Central memory CD8-positive, alpha-beta T cell (primary cell): ENCODE data around the gene IL11.
"Not testable (repeated sequence)": the region's sequence is repeated elsewhere in the genome, so short reads cannot be mapped to it uniquely, and the experiment has no call there.

Experiments used
- ATAC-seq: fragments of 150-1000 bp; cut with Tn5 transposase; replicated peaks from 2 replicates; pipeline ENCODE4 v1.10.0; 2022; ENCODE audit warnings: mild to moderate bottlenecking, moderate FRiP score, moderate number of reproducible peaks; ENCODE audit not compliant: poor library complexity, severe bottlenecking; ENCODE audit errors: extremely low read depth
- DNase-seq, 2 donors: peaks; one replicate each; pipeline ENCODE4 v3.0.0; 2021; ENCODE audit warnings: low spot score in 2 of 2
- H3K27ac Mint-ChIP-seq: one replicate; pipeline ENCODE4 v1.8.0; 2022; ENCODE audit warnings: low read depth, mild to moderate bottlenecking, moderate library complexity, mixed read lengths
- H3K27me3 Mint-ChIP-seq: one replicate; pipeline ENCODE4 v1.8.0; 2022; ENCODE audit warnings: mixed read lengths
- H3K36me3 Mint-ChIP-seq: one replicate; pipeline ENCODE4 v1.8.0; 2022; ENCODE audit warnings: mild to moderate bottlenecking, moderate library complexity, mixed read lengths; ENCODE audit not compliant: insufficient read depth
- H3K4me1 Mint-ChIP-seq: one replicate; pipeline ENCODE4 v1.8.0; 2022; ENCODE audit warnings: mixed read lengths
- H3K4me3 Mint-ChIP-seq: one replicate; pipeline ENCODE4 v1.8.0; 2022; ENCODE audit warnings: mild to moderate bottlenecking, moderate library complexity, mixed read lengths
- H3K9me3 Mint-ChIP-seq: one replicate; pipeline ENCODE4 v1.8.0; 2022; ENCODE audit warnings: mixed read lengths

The IL11 gene

DNA sequence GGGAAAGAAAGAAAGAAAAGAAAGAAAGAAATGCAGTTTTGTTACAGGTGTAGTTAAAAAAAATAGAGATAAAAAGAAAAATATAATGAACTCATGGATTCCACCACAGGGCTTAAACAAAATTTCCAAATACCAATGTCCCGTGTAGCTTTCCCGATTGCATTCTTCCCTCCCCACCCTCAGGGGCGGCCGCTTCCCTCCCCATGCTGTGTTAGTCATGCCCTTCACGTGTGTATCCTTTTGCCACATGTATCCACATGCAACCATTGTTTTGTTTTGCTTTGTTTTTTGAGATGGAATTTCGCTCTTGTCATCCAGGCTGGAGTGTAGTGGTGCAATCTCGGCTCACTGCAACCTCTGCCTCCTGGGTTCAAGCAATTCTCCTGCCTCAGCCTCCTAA is 34.2 kb downstream of the IL11 start:
- Mint-ChIP-seq H3K4me3 (no peak overlapping the region), H3K27ac (no peak overlapping the region), H3K4me1 (peaks cover 27% of the 10 kb centered on the region), H3K36me3 (peaks cover 35% of the 10 kb centered on the region), H3K9me3 (no peaks in the 10 kb centered on the region), H3K27me3 (peaks cover 52% of the 10 kb centered on the region)
- ATAC-seq: no peak
- no peak for DNase-seq

DNA sequence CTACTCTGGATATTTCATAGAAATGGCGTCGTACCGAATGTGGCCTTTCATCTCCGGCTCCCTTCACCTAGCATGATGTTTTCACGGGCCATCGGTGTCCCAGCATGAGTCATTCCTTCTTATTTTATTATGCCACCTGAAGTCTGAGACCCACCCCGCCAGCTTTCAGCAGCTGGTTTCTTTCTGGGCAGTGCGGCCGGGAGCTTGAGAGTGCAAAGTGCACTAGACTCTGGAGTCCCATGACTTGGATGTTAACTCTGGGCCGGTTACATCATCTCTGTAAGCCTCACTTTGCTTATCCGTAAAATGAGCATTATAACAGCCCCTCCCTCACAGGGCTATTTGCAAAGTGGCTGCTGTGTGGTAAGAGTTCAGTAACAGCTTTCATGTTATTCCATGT is 36.4 kb downstream of the IL11 start:
- Mint-ChIP-seq H3K36me3 (peaks cover 20% of the 10 kb centered on the region), H3K27me3 (peaks cover 52% of the 10 kb centered on the region), H3K27ac (no peak overlapping the region), H3K4me1 (peaks cover 8% of the 10 kb centered on the region), H3K4me3 (no peak overlapping the region), H3K9me3 (no peaks in the 10 kb centered on the region)
- ATAC-seq (no peak), DNase-seq (no peak)

DNA sequence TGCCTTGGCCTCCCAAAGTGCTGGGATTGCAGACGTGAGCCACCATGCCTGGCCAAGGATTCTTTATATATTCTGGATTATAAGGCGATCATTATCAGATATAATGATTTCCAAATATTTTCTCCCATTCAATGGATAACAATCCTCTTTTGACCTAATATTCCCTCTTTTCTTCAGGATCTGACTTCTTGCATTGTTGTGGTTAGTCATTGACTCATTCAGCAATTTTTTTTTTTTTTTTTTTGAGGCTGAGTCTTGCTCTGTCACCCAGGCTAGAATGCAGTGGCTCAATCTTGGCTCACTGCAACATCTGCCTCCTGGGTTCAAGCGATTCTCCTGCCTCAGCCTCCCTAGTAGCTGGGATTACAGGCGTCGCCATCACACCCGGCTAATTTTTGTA is 40.5 kb downstream of the IL11 start:
- H3K36me3 Mint-ChIP-seq, ATAC-seq, H3K9me3 Mint-ChIP-seq, H3K27ac Mint-ChIP-seq, H3K4me3 Mint-ChIP-seq, DNase-seq, H3K4me1 Mint-ChIP-seq: not testable (repeated sequence)
- peaks cover 34% of the 10 kb centered on the region for H3K27me3 Mint-ChIP-seq

DNA sequence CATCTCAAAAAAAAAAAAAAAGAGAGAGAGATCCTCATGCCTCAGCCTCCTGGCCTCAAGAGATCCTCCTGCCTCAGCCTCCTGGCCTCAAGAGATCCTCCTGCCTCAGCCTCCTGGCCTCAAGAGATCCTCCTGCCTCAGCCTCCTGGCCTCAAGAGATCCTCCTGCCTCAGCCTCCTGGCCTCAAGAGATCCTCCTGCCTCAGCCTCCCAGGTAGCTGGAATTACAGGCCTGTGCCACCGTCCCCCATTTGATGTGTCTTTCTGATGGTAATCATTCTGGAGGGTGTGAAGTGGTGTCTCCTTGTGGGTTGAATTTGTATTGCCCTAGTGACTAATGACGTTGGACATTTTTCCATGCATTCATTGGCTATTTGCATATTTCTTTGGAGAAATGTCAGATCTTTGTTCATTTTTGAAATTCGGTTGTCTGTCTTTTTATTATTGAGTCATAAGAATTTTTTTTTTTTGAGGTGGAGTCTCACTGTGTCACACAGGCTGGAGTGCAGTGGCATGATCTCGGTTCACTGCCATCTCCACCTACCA is 41.4 kb downstream of the IL11 start:
- H3K4me3 Mint-ChIP-seq, H3K27ac Mint-ChIP-seq, H3K9me3 Mint-ChIP-seq, H3K4me1 Mint-ChIP-seq, ATAC-seq, DNase-seq, H3K36me3 Mint-ChIP-seq: not testable (repeated sequence)
- H3K27me3 Mint-ChIP-seq: peaks cover 25% of the 10 kb centered on the region

DNA sequence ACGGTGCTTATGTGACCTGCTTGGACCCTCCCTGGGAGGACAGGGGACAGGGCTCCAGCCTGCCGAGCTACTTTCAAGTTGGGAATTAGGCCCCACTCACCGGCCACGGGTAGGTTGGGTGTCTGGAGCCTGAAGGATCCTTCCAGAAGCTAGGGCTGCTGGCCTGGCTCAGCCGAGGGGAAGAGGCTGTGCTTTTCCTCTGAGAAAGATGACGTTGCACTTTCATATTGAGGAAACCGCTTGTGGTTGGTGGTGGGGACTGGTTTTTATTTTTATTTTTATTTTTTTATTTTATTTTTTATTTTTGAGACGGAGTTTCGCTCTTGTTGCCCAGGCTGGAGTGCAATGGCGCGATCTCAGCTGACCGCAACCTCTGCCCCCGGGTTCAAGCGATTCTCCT is 45.1 kb downstream of the IL11 start, which contains the start of gene TMEM150B:
TMEM150B (minus strand) TSS at position 170 of the 400 bp plus-strand sequence. CDS start 4,305 bp downstream, outside the sequence.
- ATAC-seq (no peak), DNase-seq (no peak)
- no peak within 1 kb of the TSS for H3K27ac Mint-ChIP-seq
- H3K4me1 Mint-ChIP-seq: no peaks in the 10 kb centered on the region
- H3K9me3 Mint-ChIP-seq: no peaks in the 10 kb centered on the region
- H3K4me3 Mint-ChIP-seq: no peak within 1 kb of the TSS
- H3K27me3 Mint-ChIP-seq: peaks cover 33% of the 10 kb centered on the region
- H3K36me3 Mint-ChIP-seq: peaks cover 1% of the 10 kb centered on the region

DNA sequence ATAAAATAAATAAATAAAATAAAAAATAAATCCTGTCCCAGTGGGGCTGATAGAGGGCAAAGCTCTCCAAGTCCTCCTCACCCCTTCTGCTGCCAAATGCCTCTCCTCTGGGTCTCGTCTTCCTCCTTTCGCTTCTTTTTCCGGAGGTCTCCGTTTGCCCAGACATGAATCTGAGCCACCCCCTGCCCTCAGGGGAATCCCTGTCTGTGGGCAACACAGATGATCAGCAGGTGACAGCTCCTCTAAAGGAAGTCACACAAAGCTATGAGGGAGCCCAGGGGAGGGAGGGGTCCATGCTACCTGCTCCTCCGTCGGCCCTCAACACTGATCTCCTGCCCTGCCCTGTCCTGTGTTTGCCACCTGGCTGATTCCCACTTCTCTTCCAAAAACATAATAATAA is 45.6 kb downstream of the IL11 start:
- H3K36me3 Mint-ChIP-seq: no peaks in the 10 kb centered on the region
- DNase-seq (no peak), ATAC-seq (no peak)
- H3K27me3 Mint-ChIP-seq: peaks cover 33% of the 10 kb centered on the region
- no peak overlapping the region for H3K27ac Mint-ChIP-seq
- H3K9me3 Mint-ChIP-seq: no peaks in the 10 kb centered on the region
- no peak overlapping the region for H3K4me3 Mint-ChIP-seq
- no peaks in the 10 kb centered on the region for H3K4me1 Mint-ChIP-seq

DNA sequence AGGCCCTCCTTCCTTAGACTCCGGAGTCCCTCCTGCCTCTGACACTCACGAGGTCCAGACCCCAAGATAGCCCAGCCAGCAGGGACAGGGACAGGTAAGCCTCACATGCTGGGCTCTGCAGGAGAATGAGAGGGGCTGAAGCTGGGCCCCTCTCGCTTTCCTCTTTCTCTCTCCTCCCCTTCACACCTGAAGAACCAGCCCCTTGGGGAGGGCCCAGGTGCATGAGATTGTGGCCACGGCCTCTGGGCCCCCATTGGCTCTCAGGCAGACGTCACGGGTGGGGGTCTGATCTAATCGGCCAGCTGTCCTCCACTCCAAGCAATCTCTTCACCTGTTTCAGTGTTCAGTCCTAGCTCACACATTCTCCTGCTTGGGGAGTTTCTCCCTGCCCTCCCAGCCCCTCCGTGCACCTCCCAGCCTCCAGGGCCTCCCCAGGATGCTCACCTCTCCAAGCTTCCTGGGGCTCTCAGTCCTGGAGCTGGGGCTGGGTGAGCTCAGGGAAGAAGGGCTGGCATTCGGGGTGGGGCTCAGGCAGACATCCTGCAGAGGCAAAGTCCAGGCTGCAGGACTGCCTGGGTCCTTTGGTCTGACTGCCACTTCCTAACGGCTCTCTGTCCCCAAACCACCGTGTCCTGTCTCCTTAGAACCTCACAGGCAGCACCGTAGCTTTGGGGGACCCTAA is 47.9 kb downstream of the IL11 start:
- H3K4me1 Mint-ChIP-seq: no peaks in the 10 kb centered on the region

DNA sequence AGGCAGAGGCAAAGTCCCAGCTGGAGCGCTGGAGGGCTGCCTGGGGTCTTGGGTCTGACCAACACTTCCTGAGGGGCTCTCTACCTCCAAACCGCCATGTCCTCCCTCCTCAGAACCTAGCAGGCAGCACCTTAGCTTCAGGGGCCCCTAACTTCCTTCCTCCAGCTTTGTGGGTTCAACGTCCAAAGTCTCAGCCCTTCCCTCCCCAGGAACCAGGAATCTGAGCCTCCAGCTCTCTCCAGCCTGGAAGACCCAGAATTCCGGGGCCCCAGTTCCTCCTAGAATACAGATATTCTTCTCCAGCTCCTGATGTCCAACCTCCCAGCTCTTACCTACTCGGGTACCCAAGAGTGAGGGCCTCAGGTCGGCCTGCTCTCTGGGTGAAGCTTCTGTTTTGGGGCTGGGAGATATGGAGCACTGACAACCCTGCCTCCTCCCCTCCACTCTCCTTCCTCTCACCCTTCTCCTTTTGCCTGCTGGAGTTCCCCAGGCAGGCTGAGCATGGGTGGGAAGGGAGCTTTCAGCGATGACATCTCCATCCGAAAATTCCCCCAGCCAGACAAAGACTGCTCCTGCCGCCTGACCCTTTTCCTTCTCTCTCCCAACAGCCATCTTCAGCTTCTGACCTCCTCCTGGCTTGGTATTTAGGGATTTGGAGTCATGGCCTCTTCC is 48.7 kb downstream of the IL11 start:
- peaks cover 33% of the 10 kb centered on the region for H3K27me3 Mint-ChIP-seq
- H3K36me3 Mint-ChIP-seq: no peaks in the 10 kb centered on the region
- no peaks in the 10 kb centered on the region for H3K9me3 Mint-ChIP-seq
- no peak overlapping the region for H3K4me3 Mint-ChIP-seq
- no peak for ATAC-seq
- peak overlapping the region; percentile 22 for H3K27ac Mint-ChIP-seq
- H3K4me1 Mint-ChIP-seq: no peaks in the 10 kb centered on the region
- no peak for DNase-seq

More for the DNA sequence above, 47.9 kb downstream of the IL11 start:
- H3K9me3 Mint-ChIP-seq: no peaks in the 10 kb centered on the region
- H3K4me3 Mint-ChIP-seq: no peak overlapping the region
- no peak for ATAC-seq
- H3K27me3 Mint-ChIP-seq: peaks cover 33% of the 10 kb centered on the region
- no peak for DNase-seq
- no peaks in the 10 kb centered on the region for H3K36me3 Mint-ChIP-seq
- H3K27ac Mint-ChIP-seq: peak overlapping the region; percentile 22

DNA sequence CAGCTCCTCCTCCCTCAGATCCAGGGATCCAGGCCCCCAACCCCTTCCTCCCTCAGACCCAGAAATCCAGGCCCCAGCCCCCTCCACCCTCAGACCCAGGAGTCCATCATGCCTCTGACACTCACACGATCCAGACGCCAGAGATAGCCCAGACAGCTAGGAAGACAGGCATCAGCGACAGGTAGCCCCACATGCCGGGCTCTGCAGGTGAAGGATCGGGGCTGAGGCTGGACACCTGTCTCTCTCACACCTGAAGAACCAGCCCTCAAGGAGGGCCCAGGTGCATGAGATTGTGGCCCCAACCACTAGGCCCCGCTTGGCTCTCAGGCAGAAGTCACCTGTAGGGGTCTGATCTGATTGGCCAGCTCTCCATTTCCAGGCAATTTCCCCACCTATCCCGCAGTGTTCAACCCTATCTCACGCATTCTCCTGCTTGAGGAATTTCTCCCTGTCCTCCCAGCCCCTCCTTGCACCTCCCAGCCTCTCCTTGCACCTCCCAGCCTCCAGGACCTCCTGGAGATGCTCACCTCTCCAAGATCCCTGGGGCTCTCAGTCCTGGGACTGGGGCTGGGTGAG is 49.3 kb downstream of the IL11 start:
- Mint-ChIP-seq H3K4me1 (no peaks in the 10 kb centered on the region), H3K9me3 (no peaks in the 10 kb centered on the region), H3K4me3 (no peak overlapping the region), H3K36me3 (no peaks in the 10 kb centered on the region), H3K27ac (no peak overlapping the region), H3K27me3 (peaks cover 26% of the 10 kb centered on the region)
- no peak for DNase-seq
- no peak for ATAC-seq

DNA sequence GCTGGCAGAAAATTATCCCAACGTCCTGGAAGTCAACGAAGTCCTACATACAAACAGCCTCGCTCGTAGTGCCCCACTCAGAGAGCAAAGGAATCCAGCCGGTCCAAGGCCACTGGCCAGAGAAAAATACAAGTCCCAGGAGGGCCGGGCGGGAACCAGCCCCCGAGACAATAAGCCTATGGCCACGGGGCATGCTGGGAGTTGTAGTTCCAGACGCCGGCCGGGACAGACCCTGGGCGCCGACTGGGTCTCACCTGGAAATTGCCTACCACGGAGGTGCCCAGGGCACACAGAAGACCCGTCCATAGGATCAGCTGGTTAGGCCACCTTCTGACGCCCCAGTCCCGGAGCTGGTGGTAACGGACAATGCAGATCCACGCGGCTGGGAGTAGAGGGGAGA is 50.5 kb downstream of the IL11 start:
- no peaks in the 10 kb centered on the region for H3K9me3 Mint-ChIP-seq

DNA sequence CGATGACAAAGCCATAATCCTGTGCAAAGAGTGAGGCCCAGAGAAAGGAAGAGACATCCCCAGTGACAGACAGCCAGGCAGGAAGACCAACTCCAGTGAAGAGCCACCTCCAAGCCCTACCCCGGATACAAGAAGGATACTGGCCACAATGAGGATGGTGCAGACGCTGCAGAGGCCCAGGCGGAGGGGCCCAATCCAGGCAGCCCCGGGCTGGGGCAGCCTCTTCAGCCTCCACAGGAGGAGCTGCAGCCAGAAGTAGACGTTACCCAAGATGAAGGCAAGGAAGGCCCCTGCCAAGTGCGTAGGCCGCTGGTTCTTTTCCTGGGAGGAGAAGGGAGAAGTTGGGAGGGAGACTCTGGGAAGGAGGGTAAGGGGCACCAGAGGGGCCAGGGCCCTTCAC is 53.6 kb downstream of the IL11 start:
- DNase-seq (no peak), ATAC-seq (no peak)
- Mint-ChIP-seq H3K4me1 (no peaks in the 10 kb centered on the region), H3K27me3 (peaks cover 9% of the 10 kb centered on the region), H3K36me3 (no peaks in the 10 kb centered on the region), H3K27ac (peak overlapping the region; percentile 64), H3K9me3 (no peaks in the 10 kb centered on the region), H3K4me3 (no peak overlapping the region)

More for the DNA sequence above, 50.5 kb downstream of the IL11 start:
- Mint-ChIP-seq H3K36me3 (no peaks in the 10 kb centered on the region), H3K27me3 (peaks cover 25% of the 10 kb centered on the region), H3K4me1 (no peaks in the 10 kb centered on the region), H3K27ac (no peak overlapping the region), H3K4me3 (no peak overlapping the region)
- DNase-seq (no peak), ATAC-seq (no peak)

DNA sequence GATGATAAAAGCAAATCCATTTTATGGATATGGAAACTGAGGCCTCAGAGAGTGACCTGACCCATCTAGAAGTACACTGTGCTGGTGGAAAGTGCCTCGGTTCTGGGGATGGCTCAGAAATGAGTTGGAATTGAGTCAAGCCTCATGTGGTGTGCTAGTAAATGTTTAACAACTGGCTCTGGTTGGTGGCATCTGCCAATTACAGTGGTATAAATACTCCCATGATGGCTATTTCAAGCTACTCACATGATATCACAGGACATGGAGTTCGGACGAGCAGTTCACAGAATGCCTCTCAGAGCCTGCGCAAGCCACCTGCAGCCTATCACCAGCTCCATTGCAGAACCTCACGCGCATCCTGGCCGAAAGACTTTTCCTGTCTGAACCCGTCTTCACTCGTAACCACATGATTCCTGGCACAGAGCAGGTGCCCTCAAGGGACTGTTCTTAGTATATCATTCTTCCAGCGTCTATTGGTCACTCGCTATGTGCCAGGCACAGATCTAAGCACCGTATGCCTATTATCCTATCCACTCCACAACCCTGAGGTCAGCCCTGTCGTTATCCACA is 54.2 kb downstream of the IL11 start:
- H3K4me3 Mint-ChIP-seq: no peak overlapping the region

More for the DNA sequence above, 54.2 kb downstream of the IL11 start:
- Mint-ChIP-seq H3K27ac (peak overlapping the region; percentile 64), H3K36me3 (no peaks in the 10 kb centered on the region), H3K9me3 (no peaks in the 10 kb centered on the region), H3K27me3 (peaks cover 3% of the 10 kb centered on the region), H3K4me1 (no peaks in the 10 kb centered on the region)
- DNase-seq (no peak), ATAC-seq (no peak)
